ENCODE results near the gene DCLK1. TPM values are rescaled to one million over a fixed set of nuclear protein-coding genes. Genes with fewer than 3 reads are reported as not detected.

DCLK1 gene
- total RNA-seq, 3 donors from 2014 or later (not counting 1 experiment from before 2014, with no cell fraction given) = not detected

DNA sequence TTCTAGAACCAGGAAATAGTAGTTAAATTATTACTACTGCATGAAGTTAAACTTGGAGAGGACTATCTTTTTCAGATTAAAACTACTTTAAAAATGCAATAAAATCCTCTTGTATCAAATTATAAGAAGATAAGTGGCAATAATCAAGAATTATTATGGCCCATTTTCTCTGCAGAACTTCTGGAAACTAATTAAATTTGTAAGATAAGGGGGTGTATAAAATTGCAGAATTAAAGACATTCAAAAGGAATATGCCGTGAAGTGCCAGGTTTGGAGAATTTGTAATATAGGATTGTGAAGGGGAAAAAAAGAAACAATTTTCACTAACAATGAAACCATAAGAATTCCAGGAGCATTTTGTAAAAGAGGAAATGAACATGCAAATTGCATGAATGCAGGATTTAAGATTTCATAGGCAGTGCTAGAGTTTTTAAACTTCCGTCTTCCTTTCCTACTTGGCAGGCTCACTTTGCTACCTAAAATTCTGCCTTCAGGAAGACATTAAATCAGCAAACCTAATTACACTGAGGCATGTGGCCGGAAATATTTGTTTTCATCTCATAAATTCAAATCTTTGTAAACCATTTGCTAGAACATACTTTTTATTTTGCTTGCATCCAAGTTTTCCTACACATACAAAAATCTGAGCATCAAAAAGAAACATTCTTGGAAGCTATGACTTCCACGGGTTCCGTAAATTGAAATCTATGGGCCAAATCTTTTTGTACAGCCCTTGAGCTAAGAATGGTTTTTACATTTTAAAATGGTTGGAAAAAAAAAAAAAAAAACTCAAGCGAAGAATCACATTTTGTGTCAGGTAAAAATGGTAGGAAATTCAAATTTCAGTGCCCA lies 166.9 kb downstream of the DCLK1 start:
- intact Hi-C loops (cut with micrococcal nuclease) = no loop called here

DNA sequence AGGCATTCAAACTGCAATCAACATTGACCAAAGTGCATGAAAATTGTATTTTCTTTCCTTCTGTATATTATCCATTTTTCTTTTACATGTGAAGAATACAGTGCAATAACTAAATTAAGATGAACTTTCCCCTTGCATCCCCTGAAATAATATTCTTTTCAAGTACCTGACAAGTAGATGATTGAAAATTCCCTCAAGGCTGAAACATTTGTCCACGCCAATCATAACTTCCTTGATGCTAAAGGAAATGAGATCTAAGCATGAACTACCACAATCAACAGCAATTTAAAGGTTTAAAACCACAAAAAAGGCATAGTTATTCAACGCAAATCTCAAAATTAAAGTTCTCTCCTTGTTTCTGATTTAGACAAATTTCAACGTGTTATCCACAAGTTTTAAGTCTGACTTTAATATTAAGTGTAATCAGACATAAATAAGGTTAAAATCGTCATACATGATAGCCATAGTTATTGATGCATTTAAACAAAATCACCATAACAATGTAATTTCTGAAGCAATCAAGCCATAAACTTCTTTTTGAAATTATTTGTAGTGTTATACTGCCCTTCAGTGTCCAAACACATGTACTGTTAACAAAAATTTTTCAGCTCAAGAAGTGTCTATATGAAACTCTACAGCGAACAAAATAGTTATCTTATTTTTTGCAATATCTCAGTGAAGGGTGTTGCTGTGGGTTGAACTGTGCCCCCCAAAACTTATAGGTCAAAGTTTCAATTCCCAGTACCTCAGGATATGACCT lies 169.5 kb downstream of the DCLK1 start:
- Histone ChIP-seq H3K36me3 (ENCODE audit: control insufficient read depth, insufficient read depth, low read length) (no peaks in the 10 kb centered on the region), H3K9me3 (ENCODE audit: control insufficient read depth, insufficient read depth, low read length) (no peaks in the 10 kb centered on the region), H3K27me3 (ENCODE audit: control insufficient read depth, insufficient read depth, low read length) (no peaks in the 10 kb centered on the region), H3K4me1 (ENCODE audit: control insufficient read depth, insufficient read depth, low read length) (no peaks in the 10 kb centered on the region), H3K27ac (ENCODE audit: low read length) (no peak overlapping the region), H3K4me3 (ENCODE audit: low read length) (no peak overlapping the region)
- H3K27ac Mint-ChIP-seq = no peak overlapping the region
- intact Hi-C loops (cut with micrococcal nuclease) = no loop called here
- H3K4me1 Mint-ChIP-seq = no peaks in the 10 kb centered on the region
- no peaks in the 10 kb centered on the region for H3K27me3 Mint-ChIP-seq (ENCODE audit: low read depth in 2 of 2)
- TF ChIP-seq, protein P1, sequence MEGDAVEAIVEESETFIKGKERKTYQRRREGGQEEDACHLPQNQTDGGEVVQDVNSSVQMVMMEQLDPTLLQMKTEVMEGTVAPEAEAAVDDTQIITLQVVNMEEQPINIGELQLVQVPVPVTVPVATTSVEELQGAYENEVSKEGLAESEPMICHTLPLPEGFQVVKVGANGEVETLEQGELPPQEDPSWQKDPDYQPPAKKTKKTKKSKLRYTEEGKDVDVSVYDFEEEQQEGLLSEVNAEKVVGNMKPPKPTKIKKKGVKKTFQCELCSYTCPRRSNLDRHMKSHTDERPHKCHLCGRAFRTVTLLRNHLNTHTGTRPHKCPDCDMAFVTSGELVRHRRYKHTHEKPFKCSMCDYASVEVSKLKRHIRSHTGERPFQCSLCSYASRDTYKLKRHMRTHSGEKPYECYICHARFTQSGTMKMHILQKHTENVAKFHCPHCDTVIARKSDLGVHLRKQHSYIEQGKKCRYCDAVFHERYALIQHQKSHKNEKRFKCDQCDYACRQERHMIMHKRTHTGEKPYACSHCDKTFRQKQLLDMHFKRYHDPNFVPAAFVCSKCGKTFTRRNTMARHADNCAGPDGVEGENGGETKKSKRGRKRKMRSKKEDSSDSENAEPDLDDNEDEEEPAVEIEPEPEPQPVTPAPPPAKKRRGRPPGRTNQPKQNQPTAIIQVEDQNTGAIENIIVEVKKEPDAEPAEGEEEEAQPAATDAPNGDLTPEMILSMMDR (IDR thresholded peaks at IDR 0.05) = no peak
- ATAC-seq (no peak), DNase-seq (no peak)
- no peaks in the 10 kb centered on the region for H3K9me3 Mint-ChIP-seq
- WGBS (ENCODE audit: insufficient coverage) = 85% methylated on average over 2 of the region's 5 CpGs
- H3K4me3 Mint-ChIP-seq = no peak overlapping the region
- H3K36me3 Mint-ChIP-seq = peaks cover 7% of the 10 kb centered on the region

More for the DNA sequence above, 166.9 kb downstream of the DCLK1 start:
- no peak overlapping the region for H3K27ac ChIP-seq (ENCODE audit: low read length)
- peaks cover 7% of the 10 kb centered on the region for H3K36me3 Mint-ChIP-seq
- H3K4me1 ChIP-seq (ENCODE audit: control insufficient read depth, insufficient read depth, low read length) = no peaks in the 10 kb centered on the region
- no peak overlapping the region for H3K27ac Mint-ChIP-seq
- H3K9me3 Mint-ChIP-seq = peaks cover 0 to 6% of the 10 kb centered on the region in 2 donors
- no peaks in the 10 kb centered on the region for H3K9me3 ChIP-seq (ENCODE audit: control insufficient read depth, insufficient read depth, low read length)
- no peak overlapping the region for H3K4me3 Mint-ChIP-seq
- TF ChIP-seq, protein P1 (IDR thresholded peaks at IDR 0.05) = no peak
- no peaks in the 10 kb centered on the region for H3K27me3 ChIP-seq (ENCODE audit: control insufficient read depth, insufficient read depth, low read length)
- no peaks in the 10 kb centered on the region for H3K36me3 ChIP-seq (ENCODE audit: control insufficient read depth, insufficient read depth, low read length)
- H3K27me3 Mint-ChIP-seq (ENCODE audit: low read depth in 2 of 2) = no peaks in the 10 kb centered on the region
- no peaks in the 10 kb centered on the region for H3K4me1 Mint-ChIP-seq
- no peak for ATAC-seq
- DNase-seq = no peak
- no peak overlapping the region for H3K4me3 ChIP-seq (ENCODE audit: low read length)
- 67% methylated on average over 5 of the region's 6 CpGs for WGBS (ENCODE audit: insufficient coverage)

GRCh38 chr13:35961002-35961401 lies 170.2 kb downstream of the DCLK1 start:
- Mint-ChIP-seq H3K27ac (no peak overlapping the region), H3K9me3 (peaks cover 2 to 3% of the 10 kb centered on the region in 2 donors), H3K4me3 (no peak overlapping the region), H3K36me3 (peaks cover 6% of the 10 kb centered on the region), H3K27me3 (ENCODE audit: low read depth in 2 of 2) (no peaks in the 10 kb centered on the region), H3K4me1 (no peaks in the 10 kb centered on the region)
- no peak overlapping the region for H3K4me3 ChIP-seq (ENCODE audit: low read length)
- no peaks in the 10 kb centered on the region for H3K9me3 ChIP-seq (ENCODE audit: control insufficient read depth, insufficient read depth, low read length)
- intact Hi-C loops (cut with micrococcal nuclease) = no loop called here
- DNase-seq (no peak), ATAC-seq (no peak)
- H3K36me3 ChIP-seq (ENCODE audit: control insufficient read depth, insufficient read depth, low read length) = no peaks in the 10 kb centered on the region
- H3K27ac ChIP-seq (ENCODE audit: low read length) = no peak overlapping the region
- TF ChIP-seq, protein P1 (IDR thresholded peaks at IDR 0.05) = no peak
- H3K4me1 ChIP-seq (ENCODE audit: control insufficient read depth, insufficient read depth, low read length) = no peaks in the 10 kb centered on the region
- H3K27me3 ChIP-seq (ENCODE audit: control insufficient read depth, insufficient read depth, low read length) = no peaks in the 10 kb centered on the region

All from natural killer cell (primary cell).